BJ (cell line): ENCODE data around the gene TMEM45A. TPM values are rescaled to one million over a fixed set of nuclear protein-coding genes. Genes with fewer than 3 reads are reported as not detected.

Experiments used
- CTCF ChIA-PET: fragments of 350-600 bp; formaldehyde crosslinking; extraction: SDS; loops from one replicate; lab custom pipeline; 2021; ENCODE audit warnings: antibody characterized with exemption, inconsistent platforms; lab: Yijun Ruan, JAX
- POLR2A ChIA-PET: fragments of 300-600 bp; sonication (Branson Sonifier 250); formaldehyde crosslinking; extraction: SDS; loops from one replicate; lab custom pipeline; 2021; ENCODE audit warnings: antibody characterized with exemption; lab: Charles Lee
- DNase-seq: peaks from one replicate; pipeline ENCODE4 v3.0.0-alpha.2; 2011; ENCODE audit warnings: low read depth
- H3K27me3 ChIP-seq: 2 replicates; pipeline ENCODE4 v1.6.0; 2011; ENCODE audit warnings: low read length; ENCODE audit not compliant: control insufficient read depth, insufficient read depth
- H3K36me3 ChIP-seq: 2 replicates; pipeline ENCODE4 v1.5.1; 2011; ENCODE audit warnings: low read length; ENCODE audit not compliant: control insufficient read depth, insufficient read depth
- H3K4me3 ChIP-seq: 2 replicates; pipeline ENCODE4 v1.5.1; 2011; ENCODE audit warnings: low read depth, mild to moderate bottlenecking, control low read depth, low read length
- polyA plus RNA-seq: library from polyadenylated mRNA; depleted of rRNA; stranded (reverse); fragments of >200 nt; gene quantifications from 2 replicates; pipeline ENCODE4 v1.2.3, GENCODE V29; 2011
- TF ChIP-seq, protein P1 (sequence below): IDR thresholded peaks from 2 replicates; pipeline ENCODE4 v1.5.1; 2011; ENCODE audit warnings: low read depth, mild to moderate bottlenecking, control low read depth, inconsistent platforms, low read length, moderate library complexity; ENCODE audit not compliant: insufficient read depth

TMEM45A gene
- polyA plus RNA-seq, 1 experiment = 35.1 TPM

DNA sequence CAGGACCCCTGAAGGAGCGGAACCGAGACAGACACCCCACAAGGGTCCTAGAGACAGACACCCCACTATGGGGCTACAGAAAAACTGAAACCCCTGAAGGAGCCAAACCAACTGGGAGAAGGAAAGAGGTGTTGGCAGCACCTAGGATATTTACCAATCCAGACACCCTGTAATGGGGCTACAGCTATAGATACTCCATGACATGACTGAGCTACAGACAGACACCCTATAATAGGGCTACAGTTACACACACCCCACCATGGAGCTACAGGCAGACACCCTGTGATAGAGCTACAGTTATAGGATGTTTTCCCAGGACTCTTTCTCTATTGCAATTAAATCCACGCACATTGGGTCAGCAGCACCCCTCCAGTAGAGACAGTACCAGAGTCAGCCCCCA is 94.4 kb downstream of the TMEM45A start:
- CTCF ChIA-PET = interaction anchor here (0.7 to 17.0 kb wide), 2 partner anchors 124 to 609 kb away, joined by 3 to 311 read pairs; no protein-coding TSS in a partner anchor

DNA sequence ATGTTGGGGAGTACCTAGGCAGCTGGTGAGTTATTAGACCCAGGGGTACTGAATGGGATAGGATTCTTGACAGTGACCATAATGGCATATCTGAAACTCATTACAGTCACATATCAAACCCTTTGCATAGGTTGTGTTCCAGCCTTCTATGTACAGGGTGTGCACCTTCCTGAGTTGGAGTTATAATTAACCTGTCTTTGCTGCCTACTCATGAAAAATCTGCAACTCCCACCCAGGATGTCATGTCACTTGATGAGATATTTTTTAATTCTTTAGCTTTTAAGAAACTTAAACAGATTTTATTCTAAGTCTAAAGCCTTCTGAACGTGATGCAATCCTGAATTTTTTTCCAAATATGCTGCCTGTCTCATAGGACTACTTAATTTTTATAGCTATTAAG is 95.8 kb downstream of the TMEM45A start:
- no peak for DNase-seq
- TF ChIP-seq, protein P1, sequence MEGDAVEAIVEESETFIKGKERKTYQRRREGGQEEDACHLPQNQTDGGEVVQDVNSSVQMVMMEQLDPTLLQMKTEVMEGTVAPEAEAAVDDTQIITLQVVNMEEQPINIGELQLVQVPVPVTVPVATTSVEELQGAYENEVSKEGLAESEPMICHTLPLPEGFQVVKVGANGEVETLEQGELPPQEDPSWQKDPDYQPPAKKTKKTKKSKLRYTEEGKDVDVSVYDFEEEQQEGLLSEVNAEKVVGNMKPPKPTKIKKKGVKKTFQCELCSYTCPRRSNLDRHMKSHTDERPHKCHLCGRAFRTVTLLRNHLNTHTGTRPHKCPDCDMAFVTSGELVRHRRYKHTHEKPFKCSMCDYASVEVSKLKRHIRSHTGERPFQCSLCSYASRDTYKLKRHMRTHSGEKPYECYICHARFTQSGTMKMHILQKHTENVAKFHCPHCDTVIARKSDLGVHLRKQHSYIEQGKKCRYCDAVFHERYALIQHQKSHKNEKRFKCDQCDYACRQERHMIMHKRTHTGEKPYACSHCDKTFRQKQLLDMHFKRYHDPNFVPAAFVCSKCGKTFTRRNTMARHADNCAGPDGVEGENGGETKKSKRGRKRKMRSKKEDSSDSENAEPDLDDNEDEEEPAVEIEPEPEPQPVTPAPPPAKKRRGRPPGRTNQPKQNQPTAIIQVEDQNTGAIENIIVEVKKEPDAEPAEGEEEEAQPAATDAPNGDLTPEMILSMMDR = no peak
- no peak overlapping the region for H3K4me3 ChIP-seq
- no peaks in the 10 kb centered on the region; the same call in 1 of the 2 replicates for H3K27me3 ChIP-seq
- ChIA-PET POLR2A (no interaction called here), CTCF (interaction anchor here (17.0 kb wide), 1 partner anchor 125 kb away, joined by 311 read pairs; no protein-coding TSS in a partner anchor)
- H3K36me3 ChIP-seq = no peaks in the 10 kb centered on the region

More for the DNA sequence above, 94.4 kb downstream of the TMEM45A start:
- Histone ChIP-seq H3K27me3 (no peaks in the 10 kb centered on the region), H3K36me3 (no peaks in the 10 kb centered on the region), H3K4me3 (no peak overlapping the region)
- POLR2A ChIA-PET = interaction anchor here (0.5 kb wide), 1 partner anchor 94 kb away, joined by 17 read pairs; no protein-coding TSS in a partner anchor
- TF ChIP-seq, protein P1 = no peak
- no peak for DNase-seq

DNA sequence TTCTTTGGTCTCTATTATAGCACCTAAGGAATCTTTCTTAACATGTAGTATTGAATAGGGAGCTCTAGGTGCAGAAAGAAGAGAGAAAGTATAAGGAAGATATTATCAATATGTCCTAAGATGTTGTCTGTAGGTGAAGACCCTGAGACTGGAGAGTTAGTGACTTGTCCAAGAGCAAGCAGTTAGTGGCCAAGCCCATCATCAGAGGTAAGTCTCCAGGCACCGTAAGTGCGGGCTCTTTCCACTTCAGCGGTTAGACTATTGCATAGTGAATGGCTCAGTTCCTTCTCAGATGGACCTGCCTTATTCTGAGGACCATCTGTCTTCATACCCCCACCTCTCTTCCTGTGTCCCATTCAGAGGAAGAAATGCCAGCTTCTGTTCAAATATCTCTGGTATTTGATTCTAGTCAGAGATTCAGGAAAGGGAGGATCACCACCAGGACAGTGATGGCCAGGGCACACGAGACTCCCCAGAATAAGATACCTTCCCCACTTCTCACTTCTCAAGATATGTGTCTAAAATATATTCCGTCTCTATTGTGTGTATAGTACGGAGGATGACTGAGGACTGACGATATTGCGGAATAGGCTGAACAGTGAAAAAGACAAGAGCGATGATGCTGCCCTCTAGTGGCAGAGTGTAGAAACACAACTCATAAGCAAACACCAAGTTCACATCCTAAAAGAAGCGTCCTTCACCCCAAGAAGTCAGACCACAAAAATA is 97.9 kb downstream of the TMEM45A start:
- ChIA-PET CTCF (interaction anchor here (0.7 to 17.0 kb wide), 16 partner anchors 10 to 297 kb away, joined by 3 to 311 read pairs (median 4); partner anchors contain the start of gene LNP1), POLR2A (no interaction called here)
- no peaks in the 10 kb centered on the region for H3K36me3 ChIP-seq
- H3K4me3 ChIP-seq = no peak overlapping the region
- no peaks in the 10 kb centered on the region; the same call in 1 of the 2 replicates for H3K27me3 ChIP-seq
- TF ChIP-seq, protein P1 = peak; percentile 79
- DNase-seq = peak; percentile 21

DNA sequence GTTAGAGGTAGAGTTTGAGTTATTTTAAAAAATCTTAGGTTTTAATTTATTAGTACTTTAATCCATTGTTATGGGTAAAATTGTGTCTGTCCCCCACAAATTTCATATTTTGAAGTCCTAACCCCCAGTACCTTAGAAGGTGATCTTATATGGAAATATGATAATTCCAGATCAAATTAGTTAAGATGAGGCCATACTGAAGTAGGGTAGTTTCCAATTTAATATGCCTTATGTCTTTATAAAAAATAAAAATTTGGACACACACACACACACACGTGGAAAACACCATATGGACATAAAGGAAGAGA is 98.4 kb downstream of the TMEM45A start:
- TF ChIP-seq, protein P1 = no peak
- Histone ChIP-seq H3K36me3 (no peaks in the 10 kb centered on the region), H3K4me3 (no peak overlapping the region), H3K27me3 (no peaks in the 10 kb centered on the region; the same call in 1 of the 2 replicates)
- ChIA-PET POLR2A (no interaction called here), CTCF (interaction anchor here (0.7 to 17.0 kb wide), 9 partner anchors 13 to 275 kb away, joined by 3 to 311 read pairs (median 6); no protein-coding TSS in a partner anchor)
- DNase-seq = no peak

DNA sequence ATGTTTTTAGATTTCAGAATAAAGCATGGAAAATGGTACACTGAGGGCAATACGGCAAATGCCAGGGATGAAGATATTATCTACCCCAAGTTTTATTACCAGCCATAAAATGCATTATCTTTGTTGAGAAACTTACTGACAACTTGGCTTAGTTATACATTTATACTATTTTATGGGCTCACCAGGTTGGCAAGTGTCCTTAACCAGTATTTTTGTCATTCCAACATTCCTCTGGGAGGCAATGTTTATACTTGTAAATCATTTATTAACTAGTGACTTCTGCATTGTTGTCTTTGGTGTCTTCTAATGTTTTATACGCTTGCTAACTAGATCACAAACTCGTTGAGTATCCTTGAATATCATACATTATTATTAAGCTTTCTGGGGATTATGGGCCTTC is 99.0 kb downstream of the TMEM45A start:
- no peaks in the 10 kb centered on the region for H3K36me3 ChIP-seq
- POLR2A ChIA-PET = no interaction called here
- DNase-seq = no peak
- H3K4me3 ChIP-seq = no peak overlapping the region
- TF ChIP-seq, protein P1 = no peak
- CTCF ChIA-PET = interaction anchor here (0.6 to 17.0 kb wide), 10 partner anchors 9 to 738 kb away, joined by 3 to 311 read pairs (median 4); no protein-coding TSS in a partner anchor
- H3K27me3 ChIP-seq = no peaks in the 10 kb centered on the region; the same call in 1 of the 2 replicates
